ENCODE results near the gene LYZL1.
"Not testable (repeated sequence)": the region's sequence is repeated elsewhere in the genome, so short reads cannot be mapped to it uniquely, and the experiment has no call there.

Gene LYZL1

GRCh38 chr10:29263506-29263905 lies 25.4 kb upstream of the LYZL1 start:
- no peak for DNase-seq (ENCODE audit: low spot score)

- DNase-seq (ENCODE audit: low spot score): no peak
Measured at GRCh38 chr10:29265210-29265768, 23.6 kb upstream of the LYZL1 start.

- DNase-seq (ENCODE audit: low spot score): no peak
Measured at GRCh38 chr10:29266641-29267040, 22.2 kb upstream of the LYZL1 start.

- no peak for DNase-seq (ENCODE audit: low spot score)
Measured at GRCh38 chr10:29268011-29268410, 20.9 kb upstream of the LYZL1 start.

GRCh38 chr10:29269486-29269885 lies 19.4 kb upstream of the LYZL1 start:
- no peak for DNase-seq (ENCODE audit: low spot score)

GRCh38 chr10:29270883-29271282 lies 18.0 kb upstream of the LYZL1 start:
- no peak for DNase-seq (ENCODE audit: low spot score)

DNA sequence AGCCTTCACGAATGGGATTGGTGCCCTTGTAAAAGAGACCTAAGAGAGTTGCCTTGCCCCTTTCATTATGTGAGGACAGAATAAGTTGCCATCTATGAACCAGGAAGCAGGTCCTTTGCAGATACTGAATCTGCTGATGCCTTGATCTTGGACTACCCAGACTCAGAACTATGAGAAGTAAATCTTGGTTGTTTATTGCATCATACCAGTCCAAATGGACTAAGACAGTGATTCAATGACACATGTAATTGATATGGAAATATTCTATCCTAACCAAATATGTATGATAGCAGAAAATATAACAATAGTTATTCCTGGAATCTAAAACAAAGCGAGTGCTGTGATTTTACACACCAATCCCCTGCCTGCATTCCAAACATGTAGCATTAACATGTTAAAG lies 17.0 kb upstream of the LYZL1 start:
- DNase-seq (ENCODE audit: low spot score): no peak

- no peak for DNase-seq (ENCODE audit: low spot score)
Measured at GRCh38 chr10:29273478-29273877, 15.4 kb upstream of the LYZL1 start.

DNA sequence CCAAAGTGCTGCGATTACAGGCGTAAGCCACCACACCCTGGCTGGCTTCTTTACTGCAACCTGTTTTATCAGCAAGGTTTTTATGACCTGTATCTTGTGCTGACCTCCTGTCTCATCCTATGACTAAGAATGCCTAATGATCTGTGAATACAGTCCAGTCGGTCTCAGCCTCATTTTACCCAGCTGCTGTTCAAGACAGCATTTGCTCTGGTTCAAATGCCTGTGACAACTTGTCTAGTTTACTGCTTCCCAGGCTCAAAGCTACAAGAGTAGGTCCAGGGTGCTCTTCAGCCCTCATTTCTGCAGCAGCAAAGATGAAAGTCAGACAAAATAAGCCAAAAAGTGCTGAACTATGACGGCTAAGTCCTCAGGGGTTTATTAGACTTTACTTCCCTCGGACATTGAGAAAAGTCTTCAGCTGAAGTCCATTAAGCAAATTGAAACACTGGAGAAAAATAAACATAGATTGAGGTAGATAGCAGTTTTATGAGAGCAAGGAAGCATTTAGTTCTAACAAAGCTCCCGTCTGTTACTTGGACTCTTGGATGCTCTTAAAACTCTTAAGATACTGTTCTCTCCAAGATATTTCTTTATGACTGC lies 12.5 kb upstream of the LYZL1 start:
- no peak for DNase-seq (ENCODE audit: low spot score)

- DNase-seq (ENCODE audit: low spot score): no peak
Measured at GRCh38 chr10:29277296-29277695, 11.6 kb upstream of the LYZL1 start.

- no peak for DNase-seq (ENCODE audit: low spot score)
Measured at GRCh38 chr10:29279779-29280487, 8.9 kb upstream of the LYZL1 start.

- no peak for DNase-seq (ENCODE audit: low spot score)
Measured at GRCh38 chr10:29280488-29280840, 8.4 kb upstream of the LYZL1 start.

DNA sequence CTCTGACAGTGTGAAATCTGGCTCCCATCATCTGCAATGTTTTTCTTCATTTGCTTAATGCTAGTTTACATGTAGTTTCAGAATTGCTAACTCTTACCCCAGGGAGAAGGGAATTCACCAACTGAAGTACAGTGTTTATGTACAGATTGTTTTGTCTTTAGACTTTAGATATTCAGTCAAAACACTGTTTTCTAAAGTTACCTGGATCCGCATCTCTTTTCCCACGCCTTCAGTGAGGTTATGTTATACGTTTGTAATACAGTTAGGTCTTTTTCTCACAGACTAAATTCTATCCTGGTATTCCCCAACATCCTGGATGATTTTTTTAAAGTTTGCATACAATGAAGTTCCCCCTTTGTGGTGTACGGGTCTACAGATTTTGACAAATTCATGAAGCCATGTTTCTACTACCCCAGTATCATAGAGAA lies 3.2 kb upstream of the LYZL1 start:
- no peak for DNase-seq (ENCODE audit: low spot score)

DNA sequence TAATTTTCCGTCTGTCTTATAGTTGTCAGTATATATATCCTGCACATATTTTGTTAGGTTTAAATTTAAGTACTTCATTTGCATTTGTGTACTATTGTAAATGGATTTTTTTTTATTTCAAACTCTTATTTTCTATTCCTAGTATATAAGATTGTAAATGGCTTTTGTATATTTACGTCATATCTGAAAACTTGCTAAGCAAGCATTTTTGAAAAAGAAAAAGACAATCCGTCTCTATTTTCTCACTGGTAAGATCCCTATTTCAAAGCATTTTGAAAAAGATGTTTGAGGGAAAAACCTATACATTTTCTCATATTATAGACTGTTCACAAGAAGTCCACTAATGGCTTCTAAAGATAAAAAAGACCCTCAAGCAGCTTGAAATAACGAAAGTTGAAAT lies 1.2 kb upstream of the LYZL1 start:
- DNase-seq (ENCODE audit: low spot score): no peak

DNA sequence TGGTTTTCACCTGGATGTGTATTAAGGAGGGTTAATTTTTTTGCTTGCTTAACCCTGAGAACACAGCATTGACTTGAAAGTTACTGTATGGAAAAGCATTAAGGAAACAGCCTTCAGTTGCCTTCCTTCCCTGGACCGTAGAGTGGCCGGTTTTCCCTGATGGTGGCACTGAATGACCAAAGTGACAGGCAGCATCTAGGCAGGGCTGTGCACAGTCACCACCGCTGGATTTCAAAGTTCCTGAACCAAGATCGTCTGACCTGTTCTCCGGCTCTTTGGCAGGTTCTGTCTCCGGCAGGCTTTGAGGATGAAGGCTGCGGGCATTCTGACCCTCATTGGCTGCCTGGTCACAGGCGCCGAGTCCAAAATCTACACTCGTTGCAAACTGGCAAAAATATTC lies 2.7 kb downstream of the LYZL1 start:
- DNase-seq (ENCODE audit: low spot score): not testable (repeated sequence)

- not testable (repeated sequence) for DNase-seq (ENCODE audit: low spot score)
Measured at GRCh38 chr10:29292406-29292805, 3.5 kb downstream of the LYZL1 start.

- DNase-seq (ENCODE audit: low spot score): no peak
Measured at GRCh38 chr10:29295813-29296212, 6.9 kb downstream of the LYZL1 start.

DNA sequence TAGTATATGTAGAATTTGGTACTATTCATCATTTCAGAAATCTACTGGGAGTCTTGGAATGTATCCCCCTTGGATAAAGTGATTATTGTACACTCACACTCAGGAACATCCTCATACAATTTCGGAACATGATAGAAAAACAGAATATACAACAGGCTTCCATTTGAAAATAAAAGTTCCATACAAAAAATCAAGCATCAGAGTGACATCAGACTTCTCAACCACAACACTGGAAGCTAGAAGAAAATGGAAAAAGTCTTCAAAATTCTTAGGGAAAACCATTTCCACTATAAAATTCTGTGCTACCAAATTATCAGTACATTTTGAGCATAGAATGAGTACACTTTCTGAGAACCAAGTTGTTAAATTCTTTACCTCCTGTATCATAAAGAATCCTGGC lies 8.8 kb downstream of the LYZL1 start:
- DNase-seq (ENCODE audit: low spot score): no peak

- DNase-seq (ENCODE audit: low spot score): no peak
Measured at GRCh38 chr10:29301359-29301910, 12.6 kb downstream of the LYZL1 start.

GRCh38 chr10:29302499-29302898 lies 13.6 kb downstream of the LYZL1 start:
- DNase-seq (ENCODE audit: low spot score): no peak

GRCh38 chr10:29304264-29304994 lies 15.6 kb downstream of the LYZL1 start:
- peak; percentile 21 for DNase-seq (ENCODE audit: low spot score)

DNA sequence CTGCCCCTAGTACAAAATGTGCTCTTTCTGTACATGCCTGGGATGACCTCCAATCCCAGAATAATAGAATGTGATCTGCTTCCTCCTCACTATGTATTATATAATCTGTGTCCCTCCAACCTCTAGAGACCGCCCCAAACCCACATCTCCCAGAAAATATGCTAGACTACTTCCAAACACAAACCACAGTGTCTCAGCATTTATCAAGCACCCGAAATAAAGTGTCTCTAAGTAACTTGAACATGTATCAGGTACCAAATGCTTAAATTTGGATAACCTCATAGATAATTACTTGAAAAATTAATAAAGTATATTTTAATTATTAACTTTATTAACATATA lies 16.1 kb downstream of the LYZL1 start:
- DNase-seq (ENCODE audit: low spot score): no peak

- DNase-seq (ENCODE audit: low spot score): no peak
Measured at GRCh38 chr10:29306688-29307087, 17.8 kb downstream of the LYZL1 start.
